NCI-H774 (cell line): ENCODE results near the gene CCSER1.

ENCODE experiments used
- DNase-seq: peaks from one replicate; lab custom pipeline; 2025; lab: John Stamatoyannopoulos, UW

Gene CCSER1

DNA sequence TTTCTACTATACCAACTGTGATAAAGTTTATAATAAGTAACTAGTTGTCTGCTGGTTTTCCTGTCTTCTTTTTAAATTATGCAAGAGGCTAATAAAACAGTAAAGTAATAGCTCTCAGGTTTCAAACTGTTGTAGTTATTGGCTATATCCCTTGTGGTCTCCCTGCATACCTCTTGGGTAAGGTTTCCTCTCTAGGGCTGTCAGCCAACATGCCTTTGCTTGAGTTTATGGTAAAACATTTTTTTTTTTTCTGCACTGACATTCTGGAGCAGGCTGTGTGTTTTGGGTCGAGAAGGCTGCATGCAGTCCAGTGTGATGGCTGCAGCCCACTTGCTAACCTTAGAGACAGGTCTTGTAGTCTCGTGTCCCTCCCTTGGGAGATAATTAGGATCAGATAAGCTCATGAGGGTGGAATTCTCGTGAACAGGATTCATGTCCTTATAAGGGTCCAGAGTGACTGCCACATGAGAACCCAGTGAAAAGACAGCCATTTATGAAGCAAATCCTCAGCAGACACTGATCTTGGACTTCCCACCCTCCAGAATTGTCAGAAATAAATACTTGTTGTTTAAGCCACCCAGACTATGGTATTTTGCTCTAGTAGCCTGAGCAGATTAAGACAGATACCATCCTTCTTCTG lies 831.2 kb downstream of the CCSER1 start:
- no peak for DNase-seq

DNA sequence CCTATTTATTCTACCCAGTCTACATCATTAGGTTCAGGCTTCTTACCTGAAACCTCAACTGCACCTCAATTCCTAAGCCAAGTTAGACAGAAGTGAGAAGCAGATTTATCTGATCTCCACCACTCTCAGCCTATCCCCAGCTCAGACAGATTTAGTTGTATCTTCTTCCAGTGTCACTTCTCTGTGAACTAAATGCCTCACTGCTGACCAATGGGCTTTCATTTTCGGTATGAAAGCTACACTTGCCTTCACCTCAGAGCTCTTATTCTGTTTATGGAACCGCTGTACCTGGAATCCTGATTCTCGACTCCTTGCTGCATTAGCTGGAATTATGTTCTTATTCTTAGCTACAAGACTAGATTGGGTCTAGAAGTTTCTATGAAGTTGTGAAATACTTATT lies 833.2 kb downstream of the CCSER1 start:
- no peak for DNase-seq

DNA sequence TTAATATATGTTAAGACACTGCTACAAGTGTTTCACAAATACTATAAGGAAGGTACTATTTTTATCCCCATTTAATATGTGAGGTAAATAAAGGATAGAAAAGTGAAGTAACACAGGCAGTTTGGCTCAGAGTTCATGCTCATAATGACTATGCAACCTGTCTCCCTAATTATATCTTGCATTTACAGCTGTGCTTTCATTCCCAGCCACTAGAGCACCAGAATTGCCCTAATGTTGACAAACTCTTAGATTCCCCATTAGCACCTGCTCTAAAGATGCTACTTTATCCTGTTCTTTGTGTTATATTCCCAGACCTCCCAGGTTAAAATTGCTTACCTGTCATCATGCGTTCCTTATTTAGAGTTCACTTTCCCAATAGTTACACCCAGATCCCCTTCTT lies 833.6 kb downstream of the CCSER1 start:
- DNase-seq = no peak

DNA sequence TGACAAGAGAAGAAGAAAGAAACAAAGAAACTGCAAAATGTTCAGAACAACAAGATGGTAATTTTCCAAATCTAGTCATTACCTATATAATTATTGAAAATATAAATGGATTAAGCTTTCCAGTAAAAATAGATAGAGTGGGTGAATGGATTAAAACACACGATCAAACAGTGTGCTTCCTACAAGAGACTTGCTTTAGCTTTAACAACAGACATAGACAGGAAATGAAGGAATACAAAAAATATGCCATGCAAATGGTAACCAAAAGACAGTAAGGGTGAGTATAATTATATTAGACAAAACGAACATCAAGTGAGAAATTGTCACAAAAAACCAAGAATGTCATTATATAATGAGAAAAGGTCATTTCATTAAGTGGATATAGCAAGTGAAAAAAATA lies 842.8 kb downstream of the CCSER1 start:
- no peak for DNase-seq

DNA sequence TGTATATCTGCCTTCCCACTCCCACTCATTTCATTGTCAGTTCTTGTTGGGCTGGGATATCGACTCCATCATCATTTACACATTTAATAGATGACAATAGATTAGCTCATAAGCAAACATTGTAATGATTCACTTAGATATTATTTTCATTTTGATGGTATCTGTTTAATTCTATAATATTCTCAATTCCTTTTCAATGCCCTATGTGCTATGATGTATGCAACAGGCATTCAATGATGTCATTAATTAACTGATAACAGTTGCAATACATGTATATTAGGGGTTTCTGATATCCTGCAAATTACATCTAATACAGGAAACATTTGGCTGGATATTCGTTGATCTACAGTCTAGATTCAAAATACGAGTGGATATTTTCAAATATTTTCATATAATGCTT lies 850.5 kb downstream of the CCSER1 start:
- DNase-seq = no peak

DNA sequence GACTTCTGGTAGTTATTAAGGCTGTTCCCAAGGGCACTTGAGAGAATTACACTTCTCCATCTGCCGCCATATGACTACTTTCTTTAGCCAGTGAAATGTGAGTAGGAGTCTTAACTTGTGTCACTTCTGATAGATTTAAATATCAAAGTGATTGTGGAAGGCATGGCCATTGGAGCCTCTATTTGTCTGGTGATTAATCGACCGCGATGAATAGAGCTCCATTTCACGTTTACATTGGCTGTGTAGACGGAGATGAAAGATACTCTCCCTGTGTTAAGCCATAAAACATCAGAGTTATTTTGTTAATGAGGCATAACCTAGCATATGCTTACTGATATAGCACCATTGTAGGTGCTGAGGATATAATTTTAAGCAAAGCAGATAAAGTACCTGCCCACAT lies 852.4 kb downstream of the CCSER1 start:
- no peak for DNase-seq

DNA sequence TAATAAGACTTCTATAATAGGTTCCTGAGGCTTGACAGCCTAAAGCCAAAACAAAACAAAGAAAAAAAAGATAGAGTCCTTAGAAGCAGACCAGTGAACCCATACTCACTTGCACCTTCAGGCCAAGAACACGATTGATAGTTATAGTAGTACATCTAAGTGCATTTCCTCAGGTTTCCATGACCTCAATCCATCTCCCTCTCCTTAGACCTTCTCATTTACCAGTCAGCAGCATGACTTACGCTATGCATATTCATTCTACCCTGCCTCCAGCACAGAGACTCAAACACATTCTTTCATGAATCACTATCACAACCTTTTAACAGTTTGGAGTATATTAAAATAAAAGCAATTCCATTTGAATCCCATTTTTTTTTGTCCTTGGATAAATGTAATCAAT lies 855.6 kb downstream of the CCSER1 start:
- no peak for DNase-seq

DNA sequence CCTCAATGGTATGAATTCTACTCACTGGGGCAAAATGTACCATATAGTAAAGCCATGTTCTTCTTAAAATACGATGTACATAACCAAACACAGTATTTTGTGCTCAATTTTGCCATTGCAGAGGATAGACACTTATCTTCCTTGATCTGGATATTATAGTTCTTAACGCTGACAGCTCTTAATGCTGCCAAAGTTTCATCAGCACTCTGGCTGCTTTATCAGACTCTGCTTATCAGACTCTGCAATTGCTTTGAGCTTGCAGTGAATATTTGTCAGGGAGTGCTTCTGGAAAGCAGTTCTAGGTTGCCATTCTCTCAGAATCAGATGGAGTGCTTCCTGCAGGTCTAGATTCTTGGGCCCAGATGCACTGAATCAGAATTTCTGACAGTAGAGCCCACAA lies 863.1 kb downstream of the CCSER1 start:
- no peak for DNase-seq

DNA sequence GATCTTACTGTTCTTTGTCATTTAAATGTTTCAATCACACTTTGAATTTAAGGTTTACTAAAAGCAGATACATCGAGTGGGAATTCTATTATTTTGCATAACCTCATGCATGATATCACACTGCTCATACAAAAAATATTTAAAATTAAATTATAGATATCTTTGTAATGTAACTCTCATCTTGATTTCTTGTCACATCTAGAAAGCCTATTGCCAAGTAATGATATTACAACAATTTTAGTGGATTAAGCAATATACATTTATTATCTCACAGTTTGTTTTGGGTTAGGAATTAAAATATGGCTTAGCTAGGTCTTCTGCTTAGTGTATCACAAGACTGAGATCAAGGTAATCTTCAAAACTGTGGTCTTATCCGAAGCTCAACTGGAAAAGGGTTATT lies 865.0 kb downstream of the CCSER1 start:
- no peak for DNase-seq

DNA sequence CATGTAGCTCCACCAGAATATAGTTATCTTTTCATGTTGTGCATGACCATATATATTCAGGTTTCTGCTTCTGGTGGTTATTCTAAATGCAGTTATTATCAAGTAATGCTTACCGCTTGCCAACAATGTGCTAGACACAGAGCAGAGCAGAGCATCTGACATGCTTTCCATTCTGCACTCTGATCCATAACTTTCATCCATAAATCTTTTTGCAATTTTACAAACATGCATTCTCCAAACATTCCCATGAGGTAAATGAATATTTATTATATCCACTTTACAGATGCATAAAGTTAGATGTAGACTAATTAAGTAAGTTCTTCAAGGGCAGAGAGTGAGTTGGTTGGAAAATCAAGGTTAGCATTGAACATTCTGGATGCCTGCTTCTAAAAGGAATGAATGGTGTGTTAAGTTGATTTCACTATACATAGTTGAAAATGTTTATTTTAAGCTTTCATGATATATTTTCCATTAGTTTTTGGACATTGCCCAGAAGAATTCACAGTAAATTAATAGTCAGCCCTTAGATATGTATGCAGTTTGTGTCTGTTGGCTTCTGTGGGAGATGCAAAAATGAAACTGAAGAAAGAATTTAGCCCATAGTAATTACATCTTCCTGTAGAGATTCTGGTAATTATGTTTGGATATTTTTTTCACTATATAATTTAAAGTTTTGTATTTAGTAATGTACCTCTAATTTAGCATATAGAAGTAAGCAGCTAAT lies 867.8 kb downstream of the CCSER1 start:
- no peak for DNase-seq

DNA sequence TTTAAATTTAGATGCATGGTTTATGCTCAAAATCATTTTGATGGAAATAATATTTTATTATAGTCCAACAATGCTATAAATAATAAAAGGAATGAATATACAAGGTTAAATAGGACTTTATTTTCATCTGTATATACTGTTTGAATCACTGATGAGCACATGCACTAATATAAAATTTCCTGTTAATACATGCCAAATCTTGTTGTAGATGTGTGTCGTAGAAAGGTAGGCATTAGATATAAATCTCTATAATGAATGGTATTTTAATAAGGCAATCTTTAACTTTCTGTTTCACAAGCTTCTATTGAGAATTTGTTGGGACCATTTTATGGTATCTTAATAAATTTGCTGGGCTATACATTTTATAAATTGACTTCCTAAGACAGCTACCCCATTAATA lies 868.8 kb downstream of the CCSER1 start:
- DNase-seq = no peak

DNA sequence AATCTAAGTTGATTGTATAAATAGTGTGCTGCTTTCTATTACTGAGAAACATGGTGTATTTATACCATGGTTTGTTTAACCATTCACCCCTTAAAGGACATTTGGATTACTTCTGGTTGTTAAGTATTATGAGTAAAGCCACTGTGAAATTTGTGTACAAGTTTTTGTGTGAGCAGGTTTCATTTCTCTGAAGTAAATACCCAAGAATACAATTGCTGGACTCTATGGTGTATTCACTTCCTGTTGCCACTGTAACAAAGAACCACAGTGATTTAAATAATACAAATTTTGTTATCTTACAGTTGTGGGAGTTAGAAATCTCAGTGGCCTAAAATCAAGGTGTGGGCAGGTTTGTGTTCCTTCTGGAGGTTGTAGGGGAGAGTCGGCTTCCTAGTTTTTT lies 869.6 kb downstream of the CCSER1 start:
- DNase-seq = no peak

DNA sequence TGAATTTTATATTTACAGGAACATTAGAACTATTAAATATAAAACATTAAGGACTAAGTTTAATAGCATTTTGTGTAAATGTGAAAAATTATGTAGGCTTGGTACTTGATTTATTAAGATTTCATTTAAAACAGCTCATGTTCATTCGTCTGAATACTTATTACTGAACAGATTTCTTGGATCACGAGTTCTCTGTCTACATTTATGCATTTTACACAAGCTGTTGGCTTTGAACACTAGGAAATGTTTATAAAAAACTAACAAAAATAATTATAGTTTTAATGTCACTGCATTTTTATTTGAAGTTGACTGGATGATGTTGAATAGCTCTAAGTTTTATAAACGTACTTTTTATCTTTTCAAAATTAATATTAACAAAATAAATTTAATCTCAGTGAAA lies 888.7 kb downstream of the CCSER1 start:
- no peak for DNase-seq

DNA sequence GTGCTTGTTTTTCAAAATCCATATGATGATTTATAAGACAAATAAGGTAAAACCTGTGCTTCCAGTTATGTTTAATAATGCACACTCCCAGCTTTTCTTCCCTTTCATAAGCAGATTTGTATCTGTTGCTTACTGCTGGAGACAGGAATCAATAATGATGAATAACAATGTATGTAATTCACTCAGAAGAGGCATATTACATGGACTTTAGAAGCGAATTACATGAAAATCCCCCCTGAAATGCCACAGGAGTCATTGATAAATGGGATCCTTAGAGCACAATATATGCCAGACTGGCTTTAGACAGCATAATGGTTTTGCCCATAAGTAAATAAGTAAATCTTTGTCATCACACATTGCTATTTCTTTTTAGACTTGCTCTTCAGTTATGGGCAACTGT lies 892.3 kb downstream of the CCSER1 start:
- DNase-seq = no peak

DNA sequence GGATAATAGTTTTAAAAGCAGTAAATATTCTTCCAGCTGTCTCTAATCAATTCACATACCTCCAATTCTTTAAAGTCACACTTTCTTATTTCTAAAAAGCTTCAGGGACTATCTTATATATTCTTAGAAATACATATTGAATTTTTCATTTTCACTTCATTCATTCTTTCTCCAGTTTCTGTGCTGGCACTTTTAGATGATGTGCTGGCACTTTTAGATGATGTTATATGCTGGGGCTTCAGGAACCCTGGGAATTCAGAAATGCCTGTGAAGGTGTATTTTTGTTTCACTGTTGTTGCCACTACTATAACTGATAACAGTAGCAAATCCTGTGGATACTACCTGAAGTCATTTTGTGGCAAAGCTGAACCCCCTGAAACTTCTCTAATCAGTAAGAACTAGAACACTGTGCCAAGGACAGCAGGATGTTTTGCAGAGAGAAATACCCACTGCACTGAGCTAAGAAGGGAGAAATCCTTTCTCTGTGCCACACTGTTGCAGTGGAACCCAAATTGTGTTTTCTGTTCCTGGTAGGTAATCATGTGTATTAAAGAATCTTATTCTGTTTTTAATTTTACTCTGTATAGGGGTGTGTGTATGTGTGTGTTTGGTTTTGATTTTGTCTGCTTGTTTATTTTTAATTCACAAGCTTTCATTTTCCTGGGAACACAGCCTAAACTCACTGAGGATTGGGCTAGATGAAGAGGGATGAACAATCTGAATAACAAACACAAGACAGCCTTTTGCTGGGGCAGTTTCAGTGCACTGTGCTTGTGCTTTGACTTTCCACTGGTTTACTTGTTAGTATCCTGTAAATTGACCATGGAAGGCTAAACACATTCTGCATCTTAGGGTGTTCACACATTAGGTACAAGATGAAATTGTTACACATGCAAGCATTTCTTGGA lies 898.3 kb downstream of the CCSER1 start:
- no peak for DNase-seq

DNA sequence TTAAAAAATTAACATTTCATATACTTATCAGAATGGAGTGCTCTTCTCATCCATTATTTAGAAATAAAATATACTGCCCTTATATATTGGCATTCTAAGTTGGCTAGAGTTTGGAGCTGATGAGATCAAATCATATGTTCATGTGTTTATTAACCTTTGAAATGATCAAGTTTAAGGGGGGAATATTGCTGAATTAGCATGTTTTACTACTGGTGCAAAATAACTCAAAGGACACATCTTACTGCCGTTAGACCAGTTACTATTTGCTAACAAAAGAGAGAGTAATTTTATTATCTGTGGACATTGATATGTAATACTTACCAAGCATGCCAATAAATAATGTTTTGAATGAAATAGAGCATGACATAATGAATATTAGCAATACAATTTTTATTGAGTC lies 901.0 kb downstream of the CCSER1 start:
- no peak for DNase-seq

DNA sequence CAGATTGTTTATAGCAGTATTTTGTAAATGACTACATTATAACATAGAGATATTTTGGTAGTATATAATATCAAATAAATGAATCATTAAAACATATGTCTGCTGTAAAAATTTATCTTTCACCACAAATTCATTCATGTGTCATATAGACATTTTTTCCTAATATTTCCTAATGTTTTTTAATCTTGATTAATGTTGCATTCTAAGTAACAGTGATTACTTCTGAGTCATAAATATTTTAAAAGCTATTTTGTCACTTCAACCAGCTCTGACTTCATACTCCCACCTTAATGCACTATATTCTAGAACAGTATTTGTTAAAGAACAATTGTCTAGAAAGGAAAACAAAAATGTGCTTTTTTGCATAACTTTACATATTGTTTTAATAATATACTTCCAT lies 904.6 kb downstream of the CCSER1 start:
- DNase-seq = no peak

DNA sequence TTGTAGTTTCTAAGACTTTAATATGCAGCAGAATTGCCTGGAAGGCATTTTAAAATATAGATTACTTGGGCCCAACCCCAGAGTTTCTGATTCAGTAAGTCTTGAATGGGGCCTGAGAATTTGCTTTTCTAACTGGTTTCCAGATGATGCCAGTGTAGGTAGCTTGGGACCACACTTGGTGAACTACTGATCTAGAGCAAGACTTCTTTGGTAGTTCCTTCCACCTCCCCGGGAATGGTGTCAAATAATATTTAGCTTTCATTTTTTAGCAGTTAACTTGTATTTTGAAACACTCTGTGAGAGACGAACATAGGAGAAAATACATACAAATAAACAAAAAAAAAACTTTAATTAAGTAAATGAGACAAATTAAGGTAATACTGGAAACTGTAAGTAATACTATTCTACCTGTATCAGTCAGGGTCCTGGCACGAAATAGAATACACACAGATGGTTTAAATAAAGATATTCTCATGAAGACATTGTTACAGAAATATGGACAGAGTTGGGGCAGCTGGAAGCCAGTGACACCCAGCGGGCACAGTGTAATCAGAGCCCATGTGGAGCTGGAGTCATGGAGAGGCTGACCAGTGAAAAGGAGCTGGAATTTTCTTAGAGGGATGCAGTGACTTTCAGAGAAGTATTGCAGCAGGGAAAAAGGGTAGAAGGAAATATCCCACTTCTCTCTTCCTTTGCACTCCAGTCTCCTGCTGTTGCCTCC lies 905.7 kb downstream of the CCSER1 start:
- DNase-seq = no peak

DNA sequence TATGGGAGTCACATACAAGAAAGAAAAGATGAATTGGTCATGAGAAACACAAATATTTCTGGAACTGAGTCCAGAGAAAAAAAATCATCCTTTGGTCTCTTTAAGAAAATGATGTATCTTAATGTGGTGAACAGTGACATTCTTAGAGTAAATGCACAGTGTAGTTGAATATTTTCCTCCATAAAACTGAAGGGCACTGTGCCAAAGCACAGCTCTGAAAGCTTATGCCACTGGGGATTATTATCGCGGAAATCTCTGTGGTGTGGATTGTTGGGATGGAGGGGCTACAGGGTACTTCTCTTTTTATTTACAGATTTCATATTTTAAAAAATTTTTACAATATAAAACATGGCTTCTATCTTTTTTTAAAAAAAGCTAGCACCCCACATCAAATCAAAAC lies 908.1 kb downstream of the CCSER1 start:
- DNase-seq = no peak

DNA sequence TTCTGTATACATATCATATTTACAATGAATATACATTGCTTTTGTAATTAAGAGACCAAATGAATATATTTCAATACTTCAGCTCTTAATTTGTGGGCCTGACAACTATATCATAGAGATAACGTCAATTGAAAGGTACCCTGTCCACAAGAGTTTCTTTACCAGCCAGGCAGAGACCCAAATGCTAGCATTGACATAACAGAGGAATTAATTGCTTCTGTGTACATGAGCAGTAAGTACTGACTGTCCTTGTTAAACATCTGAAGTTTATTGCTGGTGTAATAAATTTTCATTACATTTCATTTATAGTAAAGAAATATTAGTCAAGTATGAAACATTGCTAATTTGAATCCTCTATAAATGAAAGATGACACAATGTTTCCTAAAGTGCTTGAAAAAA lies 910.8 kb downstream of the CCSER1 start:
- no peak for DNase-seq

DNA sequence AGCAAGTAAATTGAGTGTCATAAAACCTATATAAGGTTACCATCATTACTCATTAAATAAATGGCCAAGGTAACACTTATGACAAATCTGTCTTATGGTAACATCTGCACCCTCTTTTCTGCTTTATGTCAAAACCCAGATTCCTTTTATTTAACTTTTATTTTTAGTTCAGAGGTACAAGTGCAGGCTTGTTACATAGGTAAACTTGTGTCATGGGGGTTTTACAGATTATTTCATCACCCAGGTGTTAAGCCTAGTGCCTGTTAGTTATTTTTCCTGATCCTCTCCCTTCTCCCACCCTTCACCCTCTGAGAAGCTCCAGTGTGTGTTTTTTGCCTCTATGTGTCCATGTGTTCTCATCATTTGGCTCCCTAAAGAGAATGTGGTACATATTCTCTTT lies 930.7 kb downstream of the CCSER1 start:
- DNase-seq = no peak

DNA sequence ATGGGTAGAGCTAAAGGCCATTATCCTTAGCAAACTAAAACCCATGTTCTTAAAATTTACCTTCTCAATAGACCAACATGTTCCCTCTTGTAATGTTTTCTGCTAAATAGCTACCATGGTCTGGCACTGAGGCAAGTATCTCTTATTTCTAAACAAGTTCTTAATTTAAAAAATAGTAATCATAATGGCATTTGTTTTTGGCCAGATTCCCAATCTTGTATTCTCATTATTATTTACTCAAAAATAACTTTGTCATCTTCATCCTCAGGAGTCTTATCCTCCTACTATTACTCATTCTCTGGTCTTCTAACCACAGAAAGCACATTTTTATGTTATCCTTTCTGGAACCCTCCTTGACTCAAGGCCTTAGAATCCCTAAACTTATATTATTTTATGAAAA lies 931.2 kb downstream of the CCSER1 start:
- no peak for DNase-seq
